ENCODE results near the gene GPT2. TPM values are rescaled to one million over a fixed set of nuclear protein-coding genes. Genes with fewer than 3 reads are reported as not detected.
"Not testable (repeated sequence)": the region's sequence is repeated elsewhere in the genome, so short reads cannot be mapped to it uniquely, and the experiment has no call there.

Gene GPT2
- total RNA-seq, 4 donors from 2014 or later: 42.5 to 126 (median 61.3) TPM

DNA sequence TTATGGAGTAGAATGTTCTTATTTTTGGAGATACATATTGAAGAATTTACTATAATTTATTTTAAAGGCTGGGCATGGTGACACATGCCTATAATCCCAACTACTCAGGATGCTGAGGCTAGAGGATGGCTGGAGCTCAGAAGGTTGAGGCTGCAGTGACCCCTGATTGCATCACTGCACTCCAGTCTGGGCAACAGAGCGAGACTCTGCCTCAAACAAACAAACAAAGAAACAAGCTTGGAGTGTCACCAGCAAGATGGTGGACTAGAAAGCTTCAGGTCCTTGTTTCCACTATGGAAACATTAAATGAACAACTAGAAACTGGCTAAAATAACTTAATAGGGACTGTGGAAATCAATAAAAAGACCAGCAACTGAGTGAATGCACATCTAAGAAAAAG, 17.9 kb upstream of the GPT2 start:
- WGBS, 2 donors: 58% methylated on average over 1 of the region's 1 CpG
- Histone ChIP-seq H3K4me3 (no peak overlapping the region), H3K9me3 (no peaks in the 10 kb centered on the region), H3K36me3 (no peaks in the 10 kb centered on the region), H3K4me1 (no peaks in the 10 kb centered on the region), H3K27me3 (no peaks in the 10 kb centered on the region), H3K27ac (no peak overlapping the region)
- DNase-seq (ENCODE audit: low spot score in 2 of 2): no peak
- TF ChIP-seq, protein P1, sequence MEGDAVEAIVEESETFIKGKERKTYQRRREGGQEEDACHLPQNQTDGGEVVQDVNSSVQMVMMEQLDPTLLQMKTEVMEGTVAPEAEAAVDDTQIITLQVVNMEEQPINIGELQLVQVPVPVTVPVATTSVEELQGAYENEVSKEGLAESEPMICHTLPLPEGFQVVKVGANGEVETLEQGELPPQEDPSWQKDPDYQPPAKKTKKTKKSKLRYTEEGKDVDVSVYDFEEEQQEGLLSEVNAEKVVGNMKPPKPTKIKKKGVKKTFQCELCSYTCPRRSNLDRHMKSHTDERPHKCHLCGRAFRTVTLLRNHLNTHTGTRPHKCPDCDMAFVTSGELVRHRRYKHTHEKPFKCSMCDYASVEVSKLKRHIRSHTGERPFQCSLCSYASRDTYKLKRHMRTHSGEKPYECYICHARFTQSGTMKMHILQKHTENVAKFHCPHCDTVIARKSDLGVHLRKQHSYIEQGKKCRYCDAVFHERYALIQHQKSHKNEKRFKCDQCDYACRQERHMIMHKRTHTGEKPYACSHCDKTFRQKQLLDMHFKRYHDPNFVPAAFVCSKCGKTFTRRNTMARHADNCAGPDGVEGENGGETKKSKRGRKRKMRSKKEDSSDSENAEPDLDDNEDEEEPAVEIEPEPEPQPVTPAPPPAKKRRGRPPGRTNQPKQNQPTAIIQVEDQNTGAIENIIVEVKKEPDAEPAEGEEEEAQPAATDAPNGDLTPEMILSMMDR (IDR thresholded peaks at IDR 0.05): no peak
- no peak for TF ChIP-seq POLR2A (IDR thresholded peaks at IDR 0.05)
- TF ChIP-seq EP300 (IDR thresholded peaks at IDR 0.05): no peak

DNA sequence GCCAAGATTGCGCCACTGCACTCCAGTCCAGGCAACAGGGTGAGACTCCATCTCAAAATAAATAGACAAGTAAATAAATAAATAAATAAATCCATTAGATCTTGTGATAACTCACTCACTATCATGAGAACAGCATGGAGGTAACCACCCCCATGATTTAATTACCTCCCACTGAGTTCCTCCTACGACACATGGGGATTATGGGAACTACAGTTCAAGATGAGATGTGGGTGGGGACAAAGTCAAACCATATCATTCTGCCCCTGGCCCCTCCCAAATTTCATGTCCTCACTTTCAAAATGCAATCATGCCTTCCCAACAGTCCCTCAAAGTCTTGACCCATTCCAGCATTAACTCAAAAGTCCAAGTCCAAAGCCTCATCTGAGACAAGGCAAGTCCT, 16.7 kb upstream of the GPT2 start:
- not testable (repeated sequence) for H3K4me3 ChIP-seq; H3K9me3 ChIP-seq; H3K36me3 ChIP-seq; H3K27ac ChIP-seq; H3K4me1 ChIP-seq; DNase-seq (ENCODE audit: low spot score in 2 of 2); H3K27me3 ChIP-seq
- WGBS, 2 donors: 90 to 91% methylated on average over 2 of the region's 2 CpGs

DNA sequence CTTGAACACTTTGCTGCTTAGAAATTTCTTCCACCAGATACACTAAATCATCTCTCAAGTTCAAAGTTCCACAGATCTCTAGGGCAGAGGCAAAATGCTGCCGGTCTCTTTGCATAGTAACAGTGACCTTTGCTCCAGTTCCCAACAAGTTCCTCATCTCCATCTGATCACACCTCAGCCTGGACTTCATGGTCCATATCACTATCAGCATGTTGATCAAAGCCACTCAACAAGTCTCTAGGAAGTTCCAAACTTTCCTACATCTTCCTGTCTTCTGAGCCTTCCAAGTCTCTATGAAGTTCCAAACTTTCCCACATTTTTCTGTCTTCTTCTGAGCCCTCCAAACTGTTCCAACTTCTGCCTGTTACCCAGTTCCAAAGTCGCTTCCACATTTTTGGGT, 15.3 kb upstream of the GPT2 start:
- H3K4me3 ChIP-seq; H3K36me3 ChIP-seq; H3K27me3 ChIP-seq; H3K4me1 ChIP-seq; DNase-seq (ENCODE audit: low spot score in 2 of 2); H3K9me3 ChIP-seq; H3K27ac ChIP-seq: not testable (repeated sequence)
- 64% methylated on average over 2 of the region's 2 CpGs for WGBS, 2 donors

GRCh38 chr16:46871597-46871996, 12.6 kb upstream of the GPT2 start:
- Histone ChIP-seq H3K27ac (no peak overlapping the region), H3K4me1 (peaks cover 0 to 12% (median 0%) of the 10 kb centered on the region in 4 donors), H3K9me3 (no peaks in the 10 kb centered on the region), H3K4me3 (no peak overlapping the region), H3K36me3 (no peaks in the 10 kb centered on the region), H3K27me3 (no peaks in the 10 kb centered on the region)
- TF ChIP-seq EP300 (IDR thresholded peaks at IDR 0.05) (no peak), POLR2A (IDR thresholded peaks at IDR 0.05) (no peak)
- TF ChIP-seq, protein P1 (IDR thresholded peaks at IDR 0.05): no peak
- 64 to 65% methylated on average over 8 of the region's 8 CpGs for whole genome bisulfite sequencing, 2 donors
- no peak for DNase-seq (ENCODE audit: low spot score in 2 of 2)

- H3K4me1 ChIP-seq: peaks cover 0 to 12% (median 0%) of the 10 kb centered on the region in 4 donors
- no peaks in the 10 kb centered on the region for H3K36me3 ChIP-seq
- no peaks in the 10 kb centered on the region for H3K9me3 ChIP-seq
- DNase-seq (ENCODE audit: low spot score in 2 of 2): no peak
- no peak for TF ChIP-seq EP300 (IDR thresholded peaks at IDR 0.05)
- no peak for TF ChIP-seq POLR2A (IDR thresholded peaks at IDR 0.05)
- TF ChIP-seq, protein P1 (IDR thresholded peaks at IDR 0.05): no peak
- H3K27me3 ChIP-seq: no peaks in the 10 kb centered on the region
- no peak overlapping the region for H3K4me3 ChIP-seq
- H3K27ac ChIP-seq: peak overlapping the region in 1 of 4 donors; percentile 39
- WGBS, 2 donors: 77% methylated on average over 3 of the region's 3 CpGs
Observed at GRCh38 chr16:46873201-46873600, 11.0 kb upstream of the GPT2 start.

DNA sequence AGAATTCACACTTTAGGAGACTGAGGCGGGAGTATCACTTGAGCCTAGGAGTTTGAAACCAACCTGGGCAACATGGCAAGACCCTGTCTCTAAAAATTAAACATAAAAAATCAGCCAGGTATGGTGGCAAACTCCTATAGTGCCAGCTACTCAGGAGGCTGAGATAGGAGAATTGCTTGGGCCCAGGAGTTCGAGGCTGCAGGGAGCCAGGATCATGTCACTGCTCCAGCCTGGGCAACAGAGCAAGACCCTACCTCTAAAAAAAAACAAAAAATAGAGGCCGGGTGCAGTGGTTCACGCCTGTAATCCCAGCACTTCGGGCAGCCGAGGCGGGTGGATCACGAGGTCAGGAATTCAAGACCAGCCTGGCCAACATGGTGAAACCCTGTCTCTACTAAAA, 8.9 kb upstream of the GPT2 start:
- H3K4me1 ChIP-seq: peaks cover 0 to 12% (median 0%) of the 10 kb centered on the region in 4 donors
- no peaks in the 10 kb centered on the region for H3K9me3 ChIP-seq
- H3K27me3 ChIP-seq: no peaks in the 10 kb centered on the region
- no peaks in the 10 kb centered on the region for H3K36me3 ChIP-seq
- no peak overlapping the region for H3K27ac ChIP-seq
- TF ChIP-seq, protein P1 (IDR thresholded peaks at IDR 0.05): no peak
- no peak for TF ChIP-seq POLR2A (IDR thresholded peaks at IDR 0.05)
- TF ChIP-seq EP300 (IDR thresholded peaks at IDR 0.05): no peak
- 80 to 89% methylated on average over 8 of the region's 8 CpGs for WGBS, 2 donors
- DNase-seq (ENCODE audit: low spot score in 2 of 2): no peak
- no peak overlapping the region for H3K4me3 ChIP-seq

Measured in tibial nerve (tissue), 4 donors.